Smooth muscle cell of bladder (primary cell): Measurements from ENCODE around the gene ADGRL1. TPM values are rescaled to one million over a fixed set of nuclear protein-coding genes. Genes with fewer than 3 reads are reported as not detected.

Source experiments
- total RNA-seq: library from RNA; depleted of rRNA; stranded (reverse); fragments of >200 nt; gene quantifications from 2 replicates; pipeline ENCODE4 v1.2.3, GENCODE V29; 2014

ADGRL1 gene
- total RNA-seq = 2.0 and 4.3 TPM in 2 replicates

GRCh38 chr19:14205452-14206287 is at the start of gene ADGRL1:
Gene ADGRL1, minus strand, starts transcription at chr19:14206169. Its CDS starts 22,567 bp downstream, at chr19:14183602.

DNA sequence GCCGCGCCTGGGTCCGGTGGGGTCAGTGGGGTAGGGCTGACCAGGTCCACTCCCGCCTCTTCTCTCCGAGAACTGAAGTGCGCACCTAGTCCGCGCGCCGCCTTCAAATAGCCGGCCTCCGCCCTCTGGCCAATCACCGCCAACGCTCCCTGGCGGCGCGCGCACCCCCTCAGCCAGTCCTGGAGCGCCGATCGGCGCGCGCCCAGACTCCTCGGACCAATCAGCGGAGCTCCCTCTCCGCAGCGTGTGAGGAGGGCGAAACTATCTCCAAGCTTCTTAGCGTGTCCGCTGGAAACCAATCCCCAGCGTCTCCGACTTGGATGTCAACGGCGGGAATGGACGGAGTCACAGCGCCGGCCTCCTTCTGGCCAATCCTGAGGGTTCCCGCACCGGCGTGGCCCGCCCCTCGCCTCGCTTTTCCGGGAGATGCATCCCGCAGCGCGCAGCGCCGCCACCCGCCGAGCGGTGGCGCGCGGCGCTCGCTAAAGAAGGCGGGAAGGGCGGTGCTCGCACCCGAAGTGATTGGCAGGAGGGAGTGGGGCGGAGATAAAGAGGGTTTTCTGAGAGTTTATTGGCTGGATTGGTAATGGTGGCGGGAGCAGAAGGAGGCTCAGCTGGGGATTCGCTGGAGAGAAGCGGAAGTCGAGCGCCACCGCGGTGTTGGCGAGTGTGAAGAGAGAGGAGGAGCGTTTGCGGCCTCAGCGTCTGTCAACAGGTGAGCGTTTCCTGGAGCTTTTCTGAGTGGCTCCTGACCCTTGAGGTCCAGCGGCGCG is 69.3 kb downstream of the ADGRL1 start, which contains the start of gene ASF1B:
Gene ASF1B (minus strand): TSS at position 81 of the 773 bp plus-strand sequence. CDS start 133 bp downstream, outside the sequence.

GRCh38 chr19:14117668-14118164 is 88.3 kb downstream of the ADGRL1 start, which contains the start of gene PRKACA:
Gene PRKACA, minus strand, starts transcription at chr19:14117762. Its CDS starts 215 bp downstream, at chr19:14117547.

Other genes with a start within 250 kb of the ADGRL1 start
- 1.00 and 2.3 TPM in 2 replicates for gene RFX1, start 199.8 kb downstream of the ADGRL1 start, total RNA-seq
- not detected in 2 replicates for gene RLN3, start 178.0 kb downstream of the ADGRL1 start, total RNA-seq
- 1.7 and 1.8 TPM in 2 replicates for gene IL27RA, start 174.4 kb downstream of the ADGRL1 start, total RNA-seq
- gene PALM3, start 144.1 kb downstream of the ADGRL1 start, total RNA-seq = under 0.01 and 0.28 TPM in 2 replicates
- 0.28 TPM in 2 replicates for gene MISP3, start 133.4 kb downstream of the ADGRL1 start, total RNA-seq
- gene C19orf67, start 120.4 kb downstream of the ADGRL1 start, total RNA-seq = not detected in 2 replicates
- 11.5 and 21.0 TPM in 2 replicates for gene SAMD1, start 115.4 kb downstream of the ADGRL1 start, total RNA-seq
- 25.9 and 26.2 TPM in 2 replicates for gene PRKACA, start 88.4 kb downstream of the ADGRL1 start, total RNA-seq
- 0.65 and 1.1 TPM in 2 replicates for gene ASF1B, start 69.6 kb downstream of the ADGRL1 start, total RNA-seq
- 7.0 and 12.3 TPM in 2 replicates for gene ADGRE5, start 175.3 kb upstream of the ADGRL1 start, total RNA-seq
- 25.9 and 28.8 TPM in 2 replicates for gene DDX39A, start 213.2 kb upstream of the ADGRL1 start, total RNA-seq
- 101 and 143 TPM in 2 replicates for gene PKN1, start 227.1 kb upstream of the ADGRL1 start, total RNA-seq